ENCODE measurements around the gene EXOC6B. TPM values are rescaled to one million over a fixed set of nuclear protein-coding genes. Genes with fewer than 3 reads are reported as not detected.

Gene EXOC6B
- total and polyA plus RNA-seq, 3 donors from 2014 or later, result 27.7 to 45.2 (median 31.7) TPM

DNA sequence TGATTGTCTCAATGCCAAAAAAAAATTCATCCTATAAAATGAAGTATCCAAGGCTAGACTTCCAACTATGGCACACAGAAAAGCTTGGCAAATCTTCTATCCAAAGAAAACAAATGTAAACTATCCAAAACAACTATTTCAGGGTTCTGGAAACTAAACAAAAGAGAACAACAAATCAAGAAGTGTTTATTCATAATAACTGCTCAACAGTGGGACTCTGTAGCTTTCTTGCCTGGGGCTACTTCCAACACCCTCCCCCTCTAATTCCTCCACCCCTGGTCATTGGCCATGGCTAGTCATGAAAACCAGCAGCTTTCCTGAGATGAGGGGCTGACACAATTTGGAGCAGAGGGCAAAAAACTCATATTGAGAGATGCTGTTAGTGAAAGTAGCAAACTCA is 107.0 kb downstream of the EXOC6B start:
- intact Hi-C loops (cut with DNase I; ENCODE audit: low total_unique reads), result no loop called here
- Histone ChIP-seq H3K36me3 (ENCODE audit: low read depth, missing control alignments) (no peaks in the 10 kb centered on the region), H3K27me3 (no peaks in the 10 kb centered on the region), H3K27ac (no peak overlapping the region), H3K4me3 (no peak overlapping the region), H3K9me3 (no peaks in the 10 kb centered on the region), H3K4me1 (no peaks in the 10 kb centered on the region)
- TF ChIP-seq POLR2A (IDR thresholded peaks at IDR 0.05), result no peak
- TF ChIP-seq CTCF (IDR thresholded peaks at IDR 0.05), result no peak
- no peak for DNase-seq

DNA sequence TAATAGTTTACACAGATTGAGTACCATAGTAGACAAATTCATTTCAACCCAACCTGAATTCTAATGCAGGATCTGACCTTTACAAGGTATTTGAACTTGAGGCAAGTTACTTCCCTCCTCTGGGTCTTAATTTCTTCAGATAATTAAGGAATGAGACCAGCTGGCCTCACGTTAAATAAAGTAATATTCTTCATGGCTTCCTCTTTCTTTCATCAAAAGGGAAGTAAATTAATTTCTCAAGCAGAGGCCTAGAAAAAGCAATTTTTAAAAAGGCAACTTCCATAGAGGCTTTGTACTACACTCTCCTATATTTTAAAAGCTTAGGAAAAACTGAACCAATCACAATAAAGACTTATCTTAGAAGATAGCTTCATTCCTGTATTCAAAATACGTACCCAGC is 109.2 kb downstream of the EXOC6B start:
- no peak overlapping the region for H3K4me3 ChIP-seq
- no peak overlapping the region for H3K27ac ChIP-seq
- 47 to 92% methylated on average over 2 of the region's 2 CpGs for WGBS, 2 donors
- H3K27me3 ChIP-seq, result no peaks in the 10 kb centered on the region
- TF ChIP-seq POLR2A (IDR thresholded peaks at IDR 0.05) (no peak), CTCF (IDR thresholded peaks at IDR 0.05) (no peak)
- no peak for DNase-seq
- no peaks in the 10 kb centered on the region for H3K9me3 ChIP-seq
- H3K4me1 ChIP-seq, result no peaks in the 10 kb centered on the region
- H3K36me3 ChIP-seq (ENCODE audit: low read depth, missing control alignments), result no peaks in the 10 kb centered on the region
- intact Hi-C loops (cut with DNase I; ENCODE audit: low total_unique reads), result no loop called here

DNA sequence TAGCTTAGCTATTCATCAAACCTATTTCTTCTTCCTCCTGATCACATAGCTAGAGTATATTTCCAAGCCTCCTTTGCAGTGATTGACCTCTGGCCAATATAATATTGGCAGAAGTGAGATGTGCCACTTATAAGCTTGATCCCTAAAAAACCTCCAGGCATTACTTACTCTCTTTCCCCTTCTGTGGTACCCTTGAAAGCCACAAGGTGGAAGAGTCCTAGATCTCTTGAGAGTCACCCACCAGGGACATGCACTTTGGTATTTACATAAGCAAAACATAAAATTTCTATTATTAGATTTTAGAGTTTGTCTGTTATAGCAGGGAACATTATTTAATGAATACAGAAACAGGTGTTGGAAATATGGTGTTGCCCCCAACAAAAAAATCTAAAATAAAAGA is 112.0 kb downstream of the EXOC6B start:
- H3K4me3 ChIP-seq, result no peak overlapping the region
- intact Hi-C loops (cut with DNase I; ENCODE audit: low total_unique reads), result no loop called here
- no peak for DNase-seq
- no peaks in the 10 kb centered on the region for H3K27me3 ChIP-seq
- H3K9me3 ChIP-seq, result no peaks in the 10 kb centered on the region
- TF ChIP-seq CTCF (IDR thresholded peaks at IDR 0.05) (no peak), POLR2A (IDR thresholded peaks at IDR 0.05) (no peak)
- H3K36me3 ChIP-seq (ENCODE audit: low read depth, missing control alignments), result no peaks in the 10 kb centered on the region
- no peak overlapping the region for H3K27ac ChIP-seq
- no peaks in the 10 kb centered on the region for H3K4me1 ChIP-seq

GRCh38 chr2:72712977-72713376 is 112.9 kb downstream of the EXOC6B start:
- DNase-seq, result no peak
- Histone ChIP-seq H3K9me3 (no peaks in the 10 kb centered on the region), H3K4me1 (no peaks in the 10 kb centered on the region), H3K36me3 (ENCODE audit: low read depth, missing control alignments) (no peaks in the 10 kb centered on the region), H3K4me3 (no peak overlapping the region), H3K27me3 (no peaks in the 10 kb centered on the region), H3K27ac (no peak overlapping the region)
- intact Hi-C loops (cut with DNase I; ENCODE audit: low total_unique reads), result no loop called here
- TF ChIP-seq POLR2A (IDR thresholded peaks at IDR 0.05) (no peak), CTCF (IDR thresholded peaks at IDR 0.05) (no peak)

- intact Hi-C loops (cut with DNase I; ENCODE audit: low total_unique reads), result no loop called here
- no peaks in the 10 kb centered on the region for H3K4me1 ChIP-seq
These were observed 113.5 kb downstream of the EXOC6B start for GRCh38 chr2:72712304-72712703.

More at GRCh38 chr2:72712304-72712703, 113.5 kb downstream of the EXOC6B start:
- Histone ChIP-seq H3K4me3 (no peak overlapping the region), H3K36me3 (ENCODE audit: low read depth, missing control alignments) (no peaks in the 10 kb centered on the region), H3K27ac (no peak overlapping the region), H3K9me3 (no peaks in the 10 kb centered on the region), H3K27me3 (no peaks in the 10 kb centered on the region)
- TF ChIP-seq CTCF (IDR thresholded peaks at IDR 0.05) (no peak), POLR2A (IDR thresholded peaks at IDR 0.05) (no peak)
- no peak for DNase-seq
